Stimulated activated CD8-positive, alpha-beta memory T cell treated with anti-CD3 and anti-CD28 coated beads, Interleukin-15, amount 100 ng/mL, for 1 hour (primary cell): Measurements from ENCODE around the gene LYPD6B.
A peak's percentile ranks its signal among the peaks of the same experiment; 100 is the strongest.

Source experiments
- DNase-seq: peaks from one replicate; pipeline ENCODE4 v3.0.0-alpha.2; 2020; ENCODE audit warnings: low read depth

LYPD6B gene

DNA sequence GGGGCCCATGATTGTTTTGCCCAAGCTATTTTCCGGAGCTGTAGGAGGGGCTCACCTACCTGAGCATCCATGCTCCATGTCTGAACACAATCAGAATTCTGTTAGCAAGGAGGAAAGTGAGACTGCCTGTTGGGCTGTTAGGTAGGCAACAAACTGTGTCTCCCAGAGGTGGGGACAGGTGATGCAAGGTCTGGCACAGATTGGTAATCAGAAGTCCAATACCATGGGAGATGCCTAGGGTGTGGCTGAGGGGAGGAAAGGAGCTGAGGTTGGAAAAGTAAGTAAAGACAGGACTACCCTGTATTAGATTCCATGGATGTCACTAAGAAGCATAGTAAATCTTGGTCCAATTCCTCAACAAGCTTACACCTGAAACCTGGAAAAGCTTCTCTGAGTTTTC is 3.0 kb downstream of the LYPD6B start:
- no peak for DNase-seq

DNA sequence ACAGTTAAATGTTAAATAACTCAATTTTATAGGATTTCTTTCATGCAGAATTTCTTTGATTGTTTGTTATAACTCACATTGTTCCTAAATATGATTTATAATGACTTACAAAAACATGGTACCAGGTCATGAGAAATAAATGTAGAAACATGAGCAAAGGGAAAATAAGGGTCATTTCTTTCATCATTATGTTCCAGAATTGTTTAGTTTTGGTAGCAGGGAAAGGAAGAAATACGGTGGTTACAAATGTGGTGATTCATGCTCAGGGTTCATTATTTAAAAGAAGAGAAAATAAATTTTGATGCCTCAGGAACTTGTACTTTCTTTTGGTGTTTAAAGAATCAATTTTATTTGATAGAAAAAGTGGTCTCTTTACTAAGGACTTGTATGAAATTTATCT is 4.4 kb downstream of the LYPD6B start:
- DNase-seq: no peak

DNA sequence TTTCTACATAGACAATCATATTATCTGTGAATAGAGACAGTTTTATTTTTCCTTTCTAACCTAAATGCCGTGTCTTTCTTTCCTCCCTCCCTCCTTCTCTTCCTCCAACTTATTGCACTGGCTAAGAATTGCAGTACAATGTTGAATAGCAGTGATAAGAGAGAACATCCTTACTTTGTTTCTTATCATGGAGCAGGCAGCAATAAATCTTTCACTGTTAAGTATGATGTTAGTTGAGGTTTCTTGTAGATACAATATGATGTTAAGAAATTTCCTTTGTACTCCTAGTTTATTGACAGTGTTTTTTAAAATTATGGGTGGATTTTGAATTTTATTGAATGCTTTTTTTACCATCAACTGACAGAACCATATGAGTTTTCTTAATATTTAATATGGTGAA is 6.0 kb downstream of the LYPD6B start:
- DNase-seq: no peak

DNA sequence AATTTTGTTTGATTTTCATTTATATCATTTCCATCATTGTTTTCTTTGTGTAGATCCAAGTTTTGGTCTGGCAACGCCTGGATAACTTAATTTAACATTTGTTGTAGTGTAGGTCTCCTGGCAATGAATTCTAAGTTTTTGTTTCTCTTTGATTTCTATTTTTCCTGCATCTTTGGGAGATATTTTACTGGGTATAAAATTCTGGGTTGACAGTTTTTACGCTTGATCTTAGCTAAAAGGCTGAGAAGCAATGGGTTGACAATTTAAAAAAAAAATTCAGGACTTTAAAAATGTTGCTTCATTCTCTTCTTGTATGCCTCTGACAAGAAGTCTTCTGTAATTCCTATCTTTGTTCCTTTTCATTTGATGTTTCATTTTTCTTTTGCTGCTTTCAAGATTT is 8.6 kb downstream of the LYPD6B start:
- no peak for DNase-seq

DNA sequence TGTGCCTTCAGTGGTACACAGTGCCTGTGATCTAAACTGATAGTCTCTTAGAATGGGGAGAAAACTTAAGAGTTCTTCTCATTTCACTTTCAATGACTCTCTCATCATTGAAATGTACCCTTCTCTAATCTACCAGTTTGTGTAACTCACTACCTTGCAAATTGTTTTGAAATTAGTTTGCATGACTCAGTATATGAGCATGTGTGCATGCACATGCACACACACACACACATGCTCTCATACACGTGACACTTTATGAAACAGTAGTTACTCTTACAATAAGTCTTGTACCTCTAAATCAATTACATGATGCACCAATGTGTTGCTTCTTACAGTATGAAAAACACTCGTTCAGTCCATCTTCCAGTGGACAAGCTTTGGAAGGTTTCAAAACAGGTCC is 10.6 kb downstream of the LYPD6B start:
- DNase-seq: no peak

DNA sequence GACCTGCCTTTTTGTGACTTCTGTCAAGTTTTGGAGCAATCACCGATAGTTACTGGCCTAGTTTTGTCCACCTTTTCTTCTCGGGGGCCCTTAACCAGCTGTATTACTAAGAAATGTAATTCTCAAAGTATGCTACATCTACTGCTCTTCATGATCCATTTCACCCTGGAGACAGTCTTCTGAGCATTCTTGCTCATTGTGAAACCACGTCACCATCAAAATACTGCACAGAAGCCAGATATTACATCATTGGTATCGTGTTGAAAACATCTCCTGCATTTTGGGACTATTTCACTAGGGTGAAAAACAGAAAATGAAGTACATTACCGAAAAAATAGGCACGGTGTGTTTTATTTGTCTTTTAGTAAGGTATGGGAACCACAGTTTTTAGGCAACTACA is 11.7 kb downstream of the LYPD6B start:
- no peak for DNase-seq

DNA sequence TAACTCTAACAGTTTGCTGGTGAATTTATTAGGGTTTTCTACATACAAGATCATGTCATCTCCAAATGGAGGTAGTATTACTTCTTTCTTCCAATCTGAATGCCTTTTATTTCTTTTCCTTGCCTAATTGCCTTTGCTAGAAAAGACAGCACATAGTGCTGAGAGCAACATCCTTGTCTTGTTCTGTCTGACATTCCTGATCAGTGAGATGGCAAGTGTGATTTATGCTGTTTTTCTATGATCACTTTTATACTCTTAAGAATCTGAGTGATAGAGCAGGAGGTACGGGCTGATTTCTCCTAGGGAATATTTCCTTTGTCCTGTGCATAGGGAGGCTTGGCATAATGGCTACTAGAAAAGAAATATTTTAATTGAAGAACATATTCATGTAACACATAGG is 17.3 kb downstream of the LYPD6B start:
- DNase-seq: no peak

DNA sequence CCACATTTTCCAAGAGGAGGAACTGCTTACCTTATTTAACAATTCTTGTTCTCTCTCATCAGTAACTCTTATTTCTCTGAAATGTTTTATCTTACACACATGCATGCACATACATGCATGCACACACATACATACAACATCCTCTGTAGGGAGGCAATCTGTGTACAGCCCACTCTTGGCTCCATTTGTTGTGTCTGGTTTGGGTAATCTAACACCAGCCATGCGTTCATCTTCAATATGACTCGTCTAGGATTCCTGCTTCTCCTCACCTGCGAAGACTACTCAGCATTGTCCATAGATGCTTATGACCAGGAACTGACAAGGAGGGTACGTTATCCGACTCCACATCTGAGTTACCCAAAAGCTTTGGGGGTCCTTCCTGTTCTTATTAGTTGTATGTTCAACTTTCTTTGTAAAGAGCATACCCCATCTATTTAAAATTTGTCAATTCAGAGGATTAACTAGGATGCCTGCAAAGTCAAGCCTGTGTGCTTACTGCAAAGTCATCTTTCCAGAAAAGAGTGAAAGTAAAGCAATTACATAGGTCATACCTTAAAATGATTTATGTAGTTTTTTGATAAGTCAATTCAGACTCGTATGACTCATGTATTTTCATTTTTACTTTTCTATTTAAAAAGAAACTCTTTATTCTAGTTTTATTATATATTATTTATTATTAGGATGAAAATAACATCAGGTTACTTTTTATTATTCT is 18.2 kb downstream of the LYPD6B start:
- DNase-seq: no peak

DNA sequence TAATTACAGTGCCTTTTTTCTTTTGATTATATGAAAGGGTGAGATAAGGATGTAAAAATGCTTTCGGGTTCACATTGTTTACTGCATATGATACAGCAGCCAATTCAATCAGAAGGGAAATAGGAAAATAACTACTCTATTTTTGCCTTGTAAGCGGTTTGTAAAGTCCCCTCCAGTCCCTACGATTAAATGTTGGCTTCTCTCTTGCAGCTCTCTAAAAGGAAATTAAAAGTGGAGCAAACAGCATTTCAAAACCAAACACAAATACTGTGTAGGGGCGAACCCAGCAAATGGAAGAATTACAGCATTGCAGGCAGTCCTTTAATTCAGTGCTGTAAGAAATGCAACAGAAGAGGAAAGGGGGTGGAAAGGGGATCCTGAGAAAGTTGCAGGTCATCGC is 18.9 kb downstream of the LYPD6B start:
- no peak for DNase-seq

DNA sequence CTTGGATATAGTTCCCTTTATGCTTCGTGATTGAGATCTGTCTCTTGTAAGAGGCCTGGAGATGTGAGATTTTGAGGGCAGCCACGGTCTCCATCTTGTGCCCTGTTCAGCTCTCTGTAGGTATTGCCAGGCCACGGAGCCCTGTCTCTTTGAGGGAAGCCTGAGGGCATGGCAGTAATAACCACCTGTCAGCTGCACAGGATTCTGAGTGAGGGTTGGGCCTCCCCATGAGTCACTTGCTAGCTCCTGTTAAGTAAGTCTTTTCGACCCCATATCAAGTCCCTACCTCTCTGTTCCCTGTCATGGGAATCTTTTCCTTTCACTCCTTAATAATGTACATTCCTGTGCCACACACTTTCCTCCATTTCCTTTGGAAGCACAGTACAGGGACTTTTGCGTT is 20.4 kb downstream of the LYPD6B start:
- DNase-seq: no peak

DNA sequence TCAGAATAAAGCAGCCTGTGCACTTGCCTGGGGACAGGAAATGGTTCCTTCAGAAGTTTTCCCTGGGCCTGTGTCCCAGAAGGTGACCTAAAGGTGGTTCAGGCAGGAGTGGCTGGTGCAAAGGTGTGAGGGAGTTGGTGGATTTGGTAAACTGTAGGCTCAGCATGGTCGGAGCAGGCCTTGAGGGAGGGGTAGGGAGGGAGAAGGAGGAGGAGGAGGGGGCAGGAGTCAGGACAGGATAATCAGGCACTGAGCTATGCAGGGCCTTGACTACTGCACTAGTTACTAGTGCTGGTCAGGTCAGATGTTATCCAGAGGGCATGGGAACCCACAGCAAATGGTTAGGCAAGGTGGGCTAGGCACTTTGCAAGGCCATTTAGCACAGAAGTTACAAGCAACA is 21.3 kb downstream of the LYPD6B start:
- DNase-seq: no peak

DNA sequence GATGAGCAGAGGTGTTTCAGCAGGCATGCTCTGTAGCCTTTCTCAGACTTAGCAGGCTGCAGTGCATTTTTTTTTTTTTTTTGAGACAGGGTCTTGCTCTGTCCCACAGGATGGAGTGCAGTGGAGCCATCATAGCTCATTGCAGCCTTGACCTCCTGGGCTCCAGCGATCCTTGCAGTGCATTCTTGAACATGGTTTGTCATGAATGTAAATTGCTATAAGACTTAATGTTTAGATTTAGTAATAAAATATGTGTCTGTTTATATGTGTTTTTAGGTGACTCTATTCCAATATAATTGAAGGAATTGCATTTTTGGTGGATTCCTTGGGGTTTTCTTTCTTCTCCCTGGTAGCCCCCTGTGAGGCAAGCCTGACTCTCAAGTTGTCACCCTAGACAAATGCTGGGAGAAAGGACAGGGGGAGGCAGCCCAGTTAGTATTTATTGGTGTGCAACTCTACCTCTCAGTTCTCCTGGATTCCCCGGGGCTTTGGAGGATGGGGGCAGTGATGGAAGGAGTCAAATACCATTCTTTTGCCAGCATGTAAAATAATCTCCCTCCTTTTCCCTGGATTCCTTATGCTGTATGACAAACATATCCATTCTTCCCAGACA is 22.7 kb downstream of the LYPD6B start:
- no peak for DNase-seq

DNA sequence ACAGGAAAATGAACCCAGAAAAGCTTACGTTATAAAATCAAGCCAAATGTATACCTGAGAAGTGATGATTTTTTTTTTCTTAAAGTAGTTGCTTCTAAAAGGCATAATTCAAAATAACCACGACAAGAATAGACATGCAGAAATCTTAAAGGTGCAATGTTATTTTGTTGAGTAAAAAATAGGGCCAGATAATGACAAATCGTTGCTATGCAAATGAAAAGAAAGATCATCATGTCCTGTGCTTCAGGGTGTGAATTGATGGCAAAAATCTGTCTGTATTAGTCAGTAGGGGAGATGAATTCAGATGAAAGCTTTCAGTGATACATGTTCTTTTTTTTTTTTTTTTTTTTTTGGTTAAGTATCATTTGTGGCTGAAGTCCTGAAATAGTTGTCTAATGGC is 24.0 kb downstream of the LYPD6B start:
- DNase-seq: no peak

DNA sequence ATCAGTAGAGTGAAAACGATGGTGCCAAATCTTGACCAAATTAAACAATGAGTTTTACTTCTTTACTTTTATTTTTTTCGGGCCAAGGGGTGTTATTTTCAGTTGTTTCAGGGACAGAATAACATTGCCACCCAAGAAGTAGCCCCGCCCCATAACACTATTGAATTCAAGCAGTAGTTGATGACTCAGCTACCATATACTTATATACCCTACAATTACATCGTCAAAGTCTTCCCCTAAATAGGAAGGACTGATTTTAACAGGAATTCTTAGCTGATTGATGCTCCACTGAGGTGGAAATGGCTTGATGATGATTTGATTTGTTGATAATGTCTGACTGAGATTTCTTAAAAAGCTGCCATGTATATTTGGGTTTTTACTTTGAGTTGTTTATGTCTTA is 24.7 kb downstream of the LYPD6B start:
- DNase-seq: no peak

DNA sequence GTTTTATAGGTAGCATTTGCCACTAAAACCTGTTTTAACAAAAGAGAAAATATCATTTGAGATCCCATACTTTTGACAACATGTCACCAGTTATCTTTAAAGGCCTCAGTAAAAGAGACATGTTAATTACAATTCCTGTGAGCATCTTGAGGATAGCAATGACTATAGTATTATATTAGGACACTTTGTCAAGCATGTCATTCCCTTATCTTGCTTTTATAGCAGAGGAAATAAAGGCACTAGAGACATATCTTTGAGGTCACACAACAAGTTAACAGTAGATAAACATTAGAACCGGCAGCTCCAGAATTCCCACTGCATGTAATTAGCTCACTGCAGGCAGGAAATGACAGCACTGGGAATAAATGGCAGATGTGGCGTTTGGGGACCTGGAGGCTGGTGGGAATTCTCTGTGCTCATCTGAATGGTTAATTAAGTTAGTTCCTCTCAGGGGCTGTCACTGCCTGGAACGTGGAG is 25.9 kb downstream of the LYPD6B start:
- DNase-seq: no peak

DNA sequence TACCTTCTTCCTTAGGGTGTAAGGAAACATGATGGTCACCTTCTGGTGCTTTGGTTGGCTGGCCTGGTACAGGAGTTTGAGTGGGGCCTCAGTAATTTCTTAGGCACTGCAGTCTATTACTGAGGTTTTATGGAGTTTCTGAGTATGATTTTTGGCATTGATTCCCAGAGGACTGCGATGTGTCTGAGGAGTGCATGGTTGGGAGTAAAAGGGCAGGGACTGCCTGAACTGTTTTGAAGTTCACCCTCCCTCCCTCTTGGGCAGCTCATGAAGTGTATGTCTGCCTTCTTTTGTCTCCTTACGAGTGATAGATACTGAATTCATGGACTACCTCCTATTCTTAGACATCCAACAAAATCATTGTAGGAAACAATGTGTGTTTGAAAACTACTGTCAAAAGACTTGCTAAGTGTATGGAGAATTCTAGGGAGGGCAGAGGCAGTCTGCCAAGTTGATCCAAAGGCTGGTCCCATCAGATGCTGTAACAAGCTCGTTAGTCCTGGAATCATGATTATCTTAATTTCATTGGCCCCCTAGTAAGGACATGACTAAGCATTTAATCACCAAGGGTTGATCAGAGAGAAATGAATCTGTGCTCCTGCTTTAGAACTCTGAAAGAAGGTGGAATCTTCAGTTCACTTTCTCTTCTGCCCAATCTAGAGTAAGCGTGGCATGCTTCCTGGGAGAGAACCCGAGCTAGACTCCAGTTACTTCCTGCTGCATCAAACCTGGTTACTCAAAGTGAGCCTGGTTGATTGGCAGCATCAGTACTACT is 26.5 kb downstream of the LYPD6B start:
- DNase-seq: no peak

DNA sequence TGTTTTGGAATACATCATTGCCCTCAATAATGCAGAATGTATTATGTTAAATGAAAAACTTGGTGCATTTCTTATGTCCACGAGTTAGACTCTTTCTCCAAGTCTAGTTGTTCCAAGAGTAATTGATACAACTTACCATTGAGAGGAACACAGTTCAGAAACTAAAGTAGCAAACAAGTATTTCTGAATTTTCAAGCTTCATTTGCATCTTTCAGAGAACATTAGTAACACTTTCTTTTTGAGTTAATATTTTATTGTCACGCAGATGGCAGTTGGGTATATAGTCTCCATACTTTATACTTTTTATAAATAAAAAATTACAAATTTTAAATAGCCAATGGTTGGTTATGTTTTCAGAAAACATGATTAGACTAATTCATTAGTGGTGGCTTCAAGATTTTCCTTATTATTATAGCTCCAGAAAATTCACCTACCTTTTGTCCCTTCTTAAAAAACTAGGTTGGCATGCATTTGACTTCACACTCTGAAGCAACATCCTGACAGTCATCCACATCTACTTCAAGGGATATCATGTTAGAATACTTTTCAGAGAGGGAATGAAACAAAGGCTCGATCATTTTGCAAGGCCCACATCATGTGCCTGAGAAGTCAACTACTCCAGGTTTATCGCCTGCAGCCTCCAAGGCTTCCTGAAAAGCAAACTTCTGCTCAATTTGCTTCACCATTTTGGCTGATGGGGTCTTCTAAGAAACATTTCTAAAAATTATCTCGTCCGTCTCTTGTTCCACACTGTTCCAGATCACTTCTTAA is 29.9 kb downstream of the LYPD6B start:
- no peak for DNase-seq

DNA sequence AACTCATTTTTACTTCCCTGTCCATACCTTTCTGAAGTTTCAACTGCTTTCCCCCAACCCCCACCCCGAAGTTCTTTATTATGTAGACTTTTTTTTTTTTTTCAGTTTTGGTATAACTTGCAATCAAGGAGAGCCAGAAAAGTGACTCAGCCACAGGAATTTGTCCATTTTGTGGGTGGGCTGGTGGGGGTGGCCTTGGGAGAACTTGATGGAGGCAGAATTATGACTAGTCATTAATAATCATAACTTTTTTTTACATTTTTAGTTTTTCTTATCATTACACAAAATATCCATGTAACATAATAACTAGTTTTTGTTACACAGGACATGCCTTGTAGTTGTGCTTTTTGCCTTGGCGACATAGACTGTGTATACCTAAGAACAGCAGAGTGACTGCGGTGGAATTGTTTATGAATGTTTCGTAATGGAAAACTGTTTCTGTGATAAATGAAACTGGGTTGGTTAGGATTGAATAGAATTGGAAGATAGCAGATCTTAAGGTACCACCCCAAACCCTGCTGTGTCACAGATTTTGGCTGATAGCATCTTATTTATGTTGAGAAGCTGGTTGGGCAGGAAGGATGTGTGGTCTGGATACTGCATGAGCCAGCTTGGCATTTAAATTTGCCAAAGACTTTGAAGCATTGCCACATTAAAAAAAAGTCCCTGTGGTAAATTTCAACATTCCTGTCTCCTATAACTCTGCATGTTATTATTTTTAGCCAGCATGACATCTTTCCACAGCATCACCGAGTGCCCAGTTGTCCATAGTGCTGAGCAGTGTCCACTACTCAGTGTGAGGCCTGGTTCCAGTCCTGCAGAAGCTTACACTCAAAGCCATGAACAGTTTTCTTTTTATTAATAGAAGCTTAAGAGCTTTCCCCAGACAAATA is 30.7 kb downstream of the LYPD6B start:
- DNase-seq: peak; percentile 4

DNA sequence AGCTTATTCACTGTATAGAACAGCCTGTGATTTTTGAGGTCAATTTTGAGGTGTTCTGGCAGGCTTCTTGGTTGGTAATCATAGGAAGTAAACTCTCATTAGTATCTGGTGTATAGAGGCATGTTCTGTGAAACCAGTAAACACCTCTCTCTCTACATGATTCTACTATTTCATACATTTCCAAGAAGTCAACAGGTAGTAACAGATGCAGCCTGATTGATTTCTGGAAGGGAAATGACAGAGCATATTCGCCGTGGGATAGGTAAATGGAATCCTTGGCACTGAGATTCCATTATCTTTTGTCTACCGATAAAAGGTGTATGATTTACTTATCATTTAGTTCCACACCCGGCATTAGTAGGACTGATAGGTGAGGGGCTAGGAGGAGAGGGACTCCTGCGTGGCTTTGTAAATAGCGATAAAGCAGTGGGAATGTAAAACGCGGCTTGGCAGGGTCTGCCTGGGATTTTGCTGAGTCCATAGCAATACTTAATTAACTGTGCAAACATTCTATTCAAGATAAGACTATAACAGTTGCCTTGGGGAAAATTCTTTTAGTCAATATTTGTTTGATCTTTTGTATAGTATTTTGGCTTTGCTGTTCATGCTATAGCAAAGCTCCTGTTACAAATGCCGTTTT is 32.3 kb downstream of the LYPD6B start:
- DNase-seq: no peak

DNA sequence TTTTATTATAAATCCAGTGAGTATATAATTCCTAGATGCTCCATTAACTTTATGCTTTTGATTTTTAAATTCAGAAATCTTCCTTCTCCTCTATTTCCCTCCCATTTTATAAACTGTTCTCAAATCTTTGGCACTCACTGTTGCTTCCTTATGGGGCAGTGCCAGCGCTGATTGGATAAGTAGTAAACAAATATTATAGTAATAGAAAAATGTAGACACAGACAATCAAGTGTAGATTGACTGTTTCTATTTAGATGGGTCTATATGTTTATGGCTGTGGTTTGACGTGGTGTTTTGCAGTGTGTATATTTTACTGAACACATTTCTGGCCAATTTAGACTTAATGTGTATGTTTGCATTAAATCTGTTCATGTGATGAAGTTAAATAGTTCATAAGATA is 36.6 kb downstream of the LYPD6B start:
- DNase-seq: no peak

DNA sequence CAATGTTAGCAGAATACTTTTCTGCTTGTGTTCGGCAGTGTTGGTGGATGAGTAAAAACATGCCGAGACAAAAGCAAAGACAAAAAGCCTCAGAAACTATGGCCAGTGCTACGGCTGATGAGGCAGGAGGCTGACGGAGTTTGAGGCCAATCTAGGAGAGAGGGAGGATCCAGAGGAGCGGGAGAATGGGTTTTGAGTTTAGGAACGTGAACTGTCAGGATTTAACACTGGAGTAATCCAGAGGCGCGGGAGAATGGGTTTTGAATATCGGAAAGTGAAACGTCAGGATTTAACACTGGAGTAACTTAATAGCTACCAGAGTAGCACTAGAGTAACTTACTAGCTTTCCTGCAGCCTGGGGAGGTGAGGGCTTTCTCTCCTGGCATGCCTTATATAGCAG is 37.4 kb downstream of the LYPD6B start:
- DNase-seq: no peak
